Epithelial cell of esophagus (primary cell): Measurements from ENCODE around the gene PRCD.
A peak's percentile ranks its signal among the peaks of the same experiment; 100 is the strongest.
"Not testable (repeated sequence)": the region's sequence is repeated elsewhere in the genome, so short reads cannot be mapped to it uniquely, and the experiment has no call there.

Experiments
- DNase-seq: peaks from one replicate; pipeline ENCODE4 v3.0.0; 2010; ENCODE audit warnings: low read depth
- H3K4me3 ChIP-seq: 2 replicates; pipeline ENCODE4 v1.5.1; 2011; ENCODE audit warnings: mild to moderate bottlenecking, low read length, control low read depth
- TF ChIP-seq, protein P1 (sequence below): IDR thresholded peaks from 2 replicates; pipeline ENCODE4 v1.5.1; 2011; ENCODE audit warnings: low read depth, mild to moderate bottlenecking, low read length, control low read depth, inconsistent platforms; ENCODE audit not compliant: insufficient read depth; ENCODE audit errors: missing control alignments

Gene PRCD

GRCh38 chr17:76562734-76563148 is 22.9 kb downstream of the PRCD start:
- DNase-seq = peak; percentile 66
- TF ChIP-seq, protein P1, sequence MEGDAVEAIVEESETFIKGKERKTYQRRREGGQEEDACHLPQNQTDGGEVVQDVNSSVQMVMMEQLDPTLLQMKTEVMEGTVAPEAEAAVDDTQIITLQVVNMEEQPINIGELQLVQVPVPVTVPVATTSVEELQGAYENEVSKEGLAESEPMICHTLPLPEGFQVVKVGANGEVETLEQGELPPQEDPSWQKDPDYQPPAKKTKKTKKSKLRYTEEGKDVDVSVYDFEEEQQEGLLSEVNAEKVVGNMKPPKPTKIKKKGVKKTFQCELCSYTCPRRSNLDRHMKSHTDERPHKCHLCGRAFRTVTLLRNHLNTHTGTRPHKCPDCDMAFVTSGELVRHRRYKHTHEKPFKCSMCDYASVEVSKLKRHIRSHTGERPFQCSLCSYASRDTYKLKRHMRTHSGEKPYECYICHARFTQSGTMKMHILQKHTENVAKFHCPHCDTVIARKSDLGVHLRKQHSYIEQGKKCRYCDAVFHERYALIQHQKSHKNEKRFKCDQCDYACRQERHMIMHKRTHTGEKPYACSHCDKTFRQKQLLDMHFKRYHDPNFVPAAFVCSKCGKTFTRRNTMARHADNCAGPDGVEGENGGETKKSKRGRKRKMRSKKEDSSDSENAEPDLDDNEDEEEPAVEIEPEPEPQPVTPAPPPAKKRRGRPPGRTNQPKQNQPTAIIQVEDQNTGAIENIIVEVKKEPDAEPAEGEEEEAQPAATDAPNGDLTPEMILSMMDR = no peak
- H3K4me3 ChIP-seq = no peak overlapping the region

DNA sequence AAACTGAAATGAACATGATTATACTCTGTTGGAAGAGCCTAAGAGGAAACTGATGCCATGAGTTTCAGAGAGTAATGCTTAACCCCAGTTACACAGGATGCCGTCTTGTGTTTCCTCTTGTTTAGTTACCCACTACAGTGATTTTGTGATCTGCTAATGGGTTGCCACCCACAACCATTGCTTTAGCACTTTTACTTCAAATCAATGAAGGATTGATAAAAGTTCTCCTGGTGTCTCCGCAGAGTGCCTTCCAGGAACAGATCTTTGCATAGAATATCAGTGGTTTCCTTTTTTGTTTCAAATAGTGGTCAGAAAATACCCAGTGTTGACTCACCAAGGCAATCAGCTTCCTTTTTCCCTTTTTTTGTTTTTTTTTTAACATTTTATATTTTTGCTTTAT is 23.5 kb downstream of the PRCD start:
- H3K4me3 ChIP-seq, DNase-seq: not testable (repeated sequence)

- H3K4me3 ChIP-seq = not testable (repeated sequence)
- DNase-seq = peak; percentile 68
Observed at GRCh38 chr17:76564991-76565727, 25.3 kb downstream of the PRCD start.

- DNase-seq = no peak
- no peak overlapping the region for H3K4me3 ChIP-seq
- TF ChIP-seq, protein P1 = no peak
Observed at GRCh38 chr17:76565728-76566612, 26.1 kb downstream of the PRCD start.

- DNase-seq = no peak
- TF ChIP-seq, protein P1 = no peak
- H3K4me3 ChIP-seq = no peak overlapping the region
Observed at GRCh38 chr17:76566613-76566943, 26.7 kb downstream of the PRCD start.

DNA sequence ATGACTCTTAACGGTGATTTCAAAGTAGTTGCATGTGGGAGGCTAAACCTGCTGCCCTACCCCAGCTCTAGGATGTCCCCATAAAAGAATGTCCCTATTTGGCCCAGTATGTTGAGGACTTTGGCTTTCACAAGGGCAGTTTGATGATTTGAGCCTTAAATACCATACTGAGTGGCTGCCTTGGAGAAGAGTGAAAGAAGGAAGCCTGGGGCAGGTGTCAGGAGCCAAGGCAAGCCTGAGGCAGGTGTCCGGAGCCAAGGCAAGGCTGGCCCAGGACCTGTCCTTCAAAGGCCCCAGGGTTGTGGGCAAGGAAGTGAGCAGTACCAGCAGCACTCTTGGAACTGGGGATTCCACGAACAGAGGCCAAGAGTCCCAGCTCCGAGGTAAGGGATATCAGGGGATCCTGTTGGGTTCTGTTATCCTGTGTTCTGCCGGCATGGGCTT is 27.2 kb downstream of the PRCD start:
- TF ChIP-seq, protein P1 = no peak
- no peak overlapping the region for H3K4me3 ChIP-seq
- DNase-seq = no peak

DNA sequence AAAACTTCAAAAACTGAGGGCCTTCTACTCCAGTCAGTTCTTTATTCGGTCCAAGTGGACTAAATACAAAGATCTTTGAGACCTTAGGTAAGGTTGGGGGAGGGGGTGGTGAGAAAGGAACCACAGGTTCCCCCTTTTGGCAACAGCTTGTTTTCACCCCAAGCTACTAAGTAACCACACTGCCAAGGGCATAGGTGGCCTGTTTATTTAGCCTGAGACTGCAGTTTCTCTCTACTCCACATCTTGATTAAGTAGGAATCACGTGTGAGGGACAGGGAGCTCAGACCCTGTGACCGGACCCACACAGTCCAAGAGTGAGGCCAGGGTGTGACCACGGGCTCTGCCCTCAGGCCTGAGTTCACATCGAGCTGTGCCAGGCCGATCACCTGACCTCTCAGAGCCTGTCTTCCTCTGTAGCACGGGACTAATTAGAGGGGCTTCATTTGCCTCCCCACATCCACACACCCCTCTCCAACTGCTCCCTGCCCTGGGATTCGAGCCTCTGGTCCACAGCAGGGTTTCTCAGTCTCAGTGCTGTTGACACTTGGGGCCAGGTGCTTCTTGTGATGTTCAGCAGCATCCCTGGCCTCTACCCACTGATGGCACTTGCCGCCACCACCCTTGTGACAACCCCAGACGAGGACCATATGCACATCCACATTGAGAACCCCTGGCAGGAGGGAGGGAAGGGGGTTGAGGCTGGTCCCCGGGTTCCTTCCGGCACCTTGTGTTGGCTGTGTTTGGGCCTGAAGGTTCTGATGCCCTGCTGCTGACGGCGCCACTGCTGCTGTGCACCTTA is 28.0 kb downstream of the PRCD start:
- TF ChIP-seq, protein P1 = no peak

More for the DNA sequence above, 28.0 kb downstream of the PRCD start:
- DNase-seq = no peak
- no peak overlapping the region for H3K4me3 ChIP-seq
